Endometrial microvascular endothelial cells (primary cell): ENCODE results near the gene USP17L11. TPM values are rescaled to one million over a fixed set of nuclear protein-coding genes. Genes with fewer than 3 reads are reported as not detected.
"Not testable (repeated sequence)": the region's sequence is repeated elsewhere in the genome, so short reads cannot be mapped to it uniquely, and the experiment has no call there.

Experiments used
- in situ Hi-C: cut with HindIII; loops from 2 replicates; pipeline ENCODE4 v1.10.0; 2017; ENCODE audit warnings: low sequenced_read_pairs, low pct_unique_long_range_greater_than_20kb; ENCODE audit errors: inconsistent ontology term
- total RNA-seq: library from RNA; depleted of rRNA; stranded (reverse); fragments of >200 nt; gene quantifications from one replicate; pipeline ENCODE4 v1.2.3, GENCODE V29; 2015; ENCODE audit errors: inconsistent ontology term

The USP17L11 gene, protein sequence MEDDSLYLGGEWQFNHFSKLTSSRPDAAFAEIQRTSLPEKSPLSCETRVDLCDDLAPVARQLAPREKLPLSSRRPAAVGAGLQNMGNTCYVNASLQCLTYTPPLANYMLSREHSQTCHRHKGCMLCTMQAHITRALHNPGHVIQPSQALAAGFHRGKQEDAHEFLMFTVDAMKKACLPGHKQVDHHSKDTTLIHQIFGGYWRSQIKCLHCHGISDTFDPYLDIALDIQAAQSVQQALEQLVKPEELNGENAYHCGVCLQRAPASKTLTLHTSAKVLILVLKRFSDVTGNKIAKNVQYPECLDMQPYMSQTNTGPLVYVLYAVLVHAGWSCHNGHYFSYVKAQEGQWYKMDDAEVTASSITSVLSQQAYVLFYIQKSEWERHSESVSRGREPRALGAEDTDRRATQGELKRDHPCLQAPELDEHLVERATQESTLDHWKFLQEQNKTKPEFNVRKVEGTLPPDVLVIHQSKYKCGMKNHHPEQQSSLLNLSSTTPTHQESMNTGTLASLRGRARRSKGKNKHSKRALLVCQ
- total RNA-seq = not detected

DNA sequence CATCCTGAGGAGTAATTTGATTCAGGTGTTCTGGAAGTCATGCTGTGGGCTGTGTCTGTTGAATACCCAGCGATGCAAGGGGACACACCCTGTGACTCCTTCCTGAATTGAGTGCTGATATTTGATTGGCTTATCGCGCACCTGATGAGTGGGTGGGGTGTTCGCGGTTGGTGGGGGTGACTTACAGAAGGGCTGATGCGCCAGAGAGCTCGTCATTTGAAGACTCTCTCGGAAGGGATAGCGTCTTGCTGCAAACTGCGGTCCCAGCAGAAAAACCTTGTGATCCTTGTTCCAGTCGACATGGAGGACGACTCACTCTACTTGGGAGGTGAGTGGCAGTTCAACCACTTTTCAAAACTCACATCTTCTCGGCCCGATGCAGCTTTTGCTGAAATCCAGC, at the start of gene USP17L11:
Gene USP17L11 (plus strand): TSS at position 301 of the 400 bp plus-strand sequence. CDS start 0 bp downstream, at position 301.
- in situ Hi-C loops = not testable (repeated sequence)

DNA sequence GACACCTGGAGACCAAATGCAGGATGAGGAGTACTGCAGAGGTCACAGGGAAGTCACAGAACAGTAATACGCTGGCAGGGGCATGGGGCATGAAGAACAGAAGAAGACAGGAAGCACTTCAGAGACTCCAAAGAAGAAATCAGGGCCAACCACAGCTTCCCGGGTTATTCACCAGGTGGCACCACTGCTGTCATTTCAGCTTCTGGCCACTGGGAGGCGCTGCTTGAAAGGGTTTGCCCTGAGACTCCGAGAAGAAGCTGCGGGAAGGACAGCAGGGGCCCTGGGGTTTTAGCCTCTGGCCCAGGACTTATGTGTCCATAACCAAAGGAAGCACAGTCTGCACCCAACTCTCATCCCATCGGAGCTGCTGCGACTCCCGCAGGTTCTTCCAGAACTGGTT, 49.2 kb upstream of the USP17L11 start:
- in situ Hi-C loops = not testable (repeated sequence)

DNA sequence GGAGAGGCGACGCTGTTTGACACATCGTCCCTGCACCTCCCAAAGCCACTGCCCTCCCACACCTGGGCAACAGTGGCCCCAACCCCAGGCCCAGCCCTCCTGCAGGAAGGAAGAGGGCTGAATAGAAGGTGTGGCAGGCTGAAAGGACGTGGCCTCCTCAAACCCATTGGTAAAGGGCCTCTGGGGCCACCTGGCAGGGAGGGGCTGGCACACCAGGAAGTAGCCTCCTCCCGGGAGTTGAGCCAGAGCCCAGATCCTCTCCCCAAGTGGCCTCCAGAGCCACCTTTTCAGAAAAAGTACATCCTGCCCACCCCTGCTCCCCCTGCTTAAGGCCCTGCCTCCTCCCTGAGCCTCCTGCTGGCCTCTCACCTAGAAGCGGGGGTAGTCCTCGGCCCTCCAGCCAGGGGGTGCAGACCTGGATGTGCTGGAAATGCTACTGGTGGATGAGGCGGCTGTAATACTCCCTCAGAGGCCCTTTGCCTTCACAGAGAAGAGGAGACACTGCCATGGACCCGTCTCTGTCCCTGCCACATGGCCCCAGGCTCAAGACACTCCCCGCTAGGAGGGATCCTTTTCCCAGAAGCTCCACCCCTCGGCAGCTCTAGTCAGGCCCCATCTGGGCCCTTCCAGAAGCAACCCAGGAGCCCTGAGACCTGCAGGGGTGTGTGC, 45.3 kb upstream of the USP17L11 start, which contains the start of gene FAM90A26:
Gene FAM90A26 (plus strand): TSS at position 619 of the 669 bp plus-strand sequence. CDS start 2,764 bp downstream, outside the sequence.
- in situ Hi-C loops = not testable (repeated sequence)

DNA sequence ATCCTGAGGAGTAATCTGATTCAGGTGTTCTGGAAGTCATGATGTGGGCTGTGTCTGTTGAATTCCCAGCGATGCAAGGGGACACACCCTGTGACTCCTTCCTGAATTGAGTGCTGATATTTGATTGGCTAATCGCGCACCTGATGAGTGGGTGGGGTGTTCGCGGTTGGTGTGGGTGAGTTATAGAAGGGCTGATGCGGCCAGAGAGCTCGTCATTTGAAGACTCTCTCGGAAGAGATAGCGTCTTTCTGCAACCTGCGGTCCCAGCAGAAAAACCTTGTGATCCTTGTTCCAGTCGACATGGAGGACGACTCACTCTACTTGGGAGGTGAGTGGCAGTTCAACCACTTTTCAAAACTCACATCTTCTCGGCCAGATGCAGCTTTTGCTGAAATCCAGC, 4.8 kb upstream of the USP17L11 start, which contains the start of gene USP17L10:
Gene USP17L10 (plus strand): TSS at position 301 of the 400 bp plus-strand sequence. CDS start 0 bp downstream, at position 301.
- in situ Hi-C loops = not testable (repeated sequence)

DNA sequence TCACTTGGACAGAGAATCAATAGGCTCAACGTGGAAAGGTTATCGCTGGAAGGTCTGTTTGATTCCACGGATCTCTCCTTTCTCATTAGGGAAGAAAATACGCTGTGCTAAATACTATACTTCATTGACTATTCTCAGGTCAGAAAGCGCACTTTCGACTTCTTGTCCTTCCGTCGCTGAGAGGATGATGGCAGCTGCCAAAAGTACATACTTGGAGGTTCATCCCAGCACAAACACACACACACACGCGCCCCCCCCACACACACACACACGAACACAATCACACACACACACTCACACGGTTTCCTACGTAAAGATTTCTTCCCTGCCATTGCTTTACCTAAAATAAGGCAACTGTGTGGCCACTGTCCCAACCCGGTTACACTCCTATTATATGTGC, 504 bp upstream of the USP17L11 start:
- in situ Hi-C loops = not testable (repeated sequence)

DNA sequence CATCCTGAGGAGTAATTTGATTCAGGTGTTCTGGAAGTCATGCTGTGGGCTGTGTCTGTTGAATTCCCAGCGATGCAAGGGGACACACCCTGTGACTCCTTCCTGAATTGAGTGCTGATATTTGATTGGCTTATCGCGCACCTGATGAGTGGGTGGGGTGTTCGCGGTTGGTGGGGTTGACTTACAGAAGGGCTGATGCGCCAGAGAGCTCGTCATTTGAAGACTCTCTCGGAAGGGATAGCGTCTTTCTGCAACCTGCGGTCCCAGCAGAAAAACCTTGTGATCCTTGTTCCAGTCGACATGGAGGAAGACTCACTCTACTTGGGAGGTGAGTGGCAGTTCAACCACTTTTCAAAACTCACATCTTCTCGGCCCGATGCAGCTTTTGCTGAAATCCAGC, 4.6 kb downstream of the USP17L11 start, which contains the start of gene USP17L12:
Gene USP17L12 (plus strand): TSS at position 301 of the 400 bp plus-strand sequence. CDS start 0 bp downstream, at position 301.
- in situ Hi-C loops = not testable (repeated sequence)

DNA sequence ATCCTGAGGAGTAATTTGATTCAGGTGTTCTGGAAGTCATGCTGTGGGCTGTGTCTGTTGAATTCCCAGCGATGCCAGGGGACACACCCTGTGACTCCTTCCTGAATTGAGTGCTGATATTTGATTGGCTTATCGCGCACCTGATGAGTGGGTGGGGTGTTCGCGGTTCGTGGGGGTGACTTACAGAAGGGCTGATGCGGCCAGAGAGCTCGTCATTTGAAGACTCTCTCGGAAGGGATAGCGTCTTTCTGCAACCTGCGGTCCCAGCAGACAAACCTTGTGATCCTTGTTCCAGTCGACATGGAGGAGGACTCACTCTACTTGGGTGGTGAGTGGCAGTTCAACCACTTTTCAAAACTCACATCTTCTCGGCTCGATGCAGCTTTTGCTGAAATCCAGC, 9.4 kb downstream of the USP17L11 start, which contains the start of gene USP17L13:
Gene USP17L13 (plus strand): TSS at position 301 of the 400 bp plus-strand sequence. CDS start 0 bp downstream, at position 301.
- in situ Hi-C loops = not testable (repeated sequence)

DNA sequence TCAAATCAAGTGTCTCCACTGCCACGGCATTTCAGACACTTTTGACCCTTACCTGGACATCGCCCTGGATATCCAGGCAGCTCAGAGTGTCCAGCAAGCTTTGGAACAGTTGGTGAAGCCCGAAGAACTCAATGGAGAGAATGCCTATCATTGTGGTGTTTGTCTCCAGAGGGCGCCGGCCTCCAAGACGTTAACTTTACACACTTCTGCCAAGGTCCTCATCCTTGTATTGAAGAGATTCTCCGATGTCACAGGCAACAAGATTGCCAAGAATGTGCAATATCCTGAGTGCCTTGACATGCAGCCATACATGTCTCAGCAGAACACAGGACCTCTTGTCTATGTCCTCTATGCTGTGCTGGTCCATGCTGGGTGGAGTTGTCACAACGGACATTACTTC, 15.0 kb downstream of the USP17L11 start:
- in situ Hi-C loops = not testable (repeated sequence)

DNA sequence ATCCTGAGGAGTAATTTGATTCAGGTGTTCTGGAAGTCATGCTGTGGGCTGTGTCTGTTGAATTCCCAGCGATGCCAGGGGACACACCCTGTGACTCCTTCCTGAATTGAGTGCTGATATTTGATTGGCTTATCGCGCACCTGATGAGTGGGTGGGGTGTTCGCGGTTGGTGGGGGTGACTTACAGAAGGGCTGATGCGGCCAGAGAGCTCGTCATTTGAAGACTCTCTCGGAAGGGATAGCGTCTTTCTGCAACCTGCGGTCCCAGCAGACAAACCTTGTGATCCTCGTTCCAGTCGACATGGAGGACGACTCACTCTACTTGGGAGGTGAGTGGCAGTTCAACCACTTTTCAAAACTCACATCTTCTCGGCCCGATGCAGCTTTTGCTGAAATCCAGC, 18.9 kb downstream of the USP17L11 start, which contains the start of gene USP17L15:
Gene USP17L15 (plus strand): TSS at position 301 of the 400 bp plus-strand sequence. CDS start 0 bp downstream, at position 301.
- in situ Hi-C loops = not testable (repeated sequence)

DNA sequence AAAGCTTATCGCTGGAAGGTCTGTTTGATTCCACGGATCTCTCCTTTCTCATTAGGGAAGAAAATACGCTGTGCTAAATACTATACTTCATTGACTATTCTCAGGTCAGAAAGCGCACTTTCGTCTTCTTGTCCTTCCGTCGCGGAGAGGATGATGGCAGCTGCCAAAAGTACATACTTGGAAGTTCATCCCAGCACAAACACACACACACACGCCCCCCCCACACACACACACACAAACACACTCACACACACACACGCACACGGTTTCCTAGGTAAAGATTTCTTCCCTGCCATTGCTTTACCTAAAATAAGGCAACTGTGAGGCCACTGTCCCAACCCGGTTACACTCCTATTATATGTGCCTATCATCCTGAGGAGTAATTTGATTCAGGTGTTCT, 23.3 kb downstream of the USP17L11 start:
- in situ Hi-C loops = not testable (repeated sequence)

DNA sequence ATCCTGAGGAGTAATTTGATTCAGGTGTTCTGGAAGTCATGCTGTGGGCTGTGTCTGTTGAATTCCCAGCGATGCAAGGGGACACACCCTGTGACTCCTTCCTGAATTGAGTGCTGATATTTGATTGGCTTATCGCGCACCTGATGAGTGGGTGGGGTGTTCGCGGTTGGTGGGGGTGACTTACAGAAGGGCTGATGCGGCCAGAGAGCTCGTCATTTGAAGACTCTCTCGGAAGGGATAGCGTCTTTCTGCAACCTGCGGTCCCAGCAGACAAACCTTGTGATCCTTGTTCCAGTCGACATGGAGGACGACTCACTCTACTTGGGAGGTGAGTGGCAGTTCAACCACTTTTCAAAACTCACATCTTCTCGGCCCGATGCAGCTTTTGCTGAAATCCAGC, 28.4 kb downstream of the USP17L11 start, which contains the start of gene USP17L17:
Gene USP17L17 (plus strand): TSS at position 301 of the 400 bp plus-strand sequence. CDS start 0 bp downstream, at position 301.
- in situ Hi-C loops = not testable (repeated sequence)

DNA sequence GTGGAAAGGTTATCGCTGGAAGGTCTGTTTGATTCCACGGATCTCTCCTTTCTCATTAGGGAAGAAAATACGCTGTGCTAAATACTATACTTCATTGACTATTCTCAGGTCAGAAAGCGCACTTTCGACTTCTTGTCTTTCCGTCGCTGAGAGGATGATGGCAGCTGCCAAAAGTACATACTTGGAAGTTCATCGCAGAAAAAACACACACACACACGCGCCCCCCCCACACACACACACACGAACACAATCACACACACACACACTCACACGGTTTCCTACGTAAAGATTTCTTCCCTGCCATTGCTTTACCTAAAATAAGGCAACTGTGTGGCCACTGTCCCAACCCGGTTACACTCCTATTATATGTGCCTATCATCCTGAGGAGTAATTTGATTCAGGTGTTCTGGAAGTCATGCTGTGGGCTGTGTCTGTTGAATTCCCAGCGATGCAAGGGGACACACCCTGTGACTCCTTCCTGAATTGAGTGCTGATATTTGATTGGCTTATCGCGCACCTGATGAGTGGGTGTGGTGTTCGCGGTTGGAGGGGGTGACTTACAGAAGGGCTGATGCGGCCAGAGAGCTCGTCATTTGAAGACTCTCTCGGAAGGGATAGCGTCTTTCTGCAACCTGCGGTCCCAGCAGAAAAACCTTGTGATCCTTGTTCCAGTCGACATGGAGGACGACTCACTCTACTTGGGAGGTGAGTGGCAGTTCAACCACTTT, 32.9 kb downstream of the USP17L11 start, which contains the start of gene USP17L18:
Gene USP17L18 (plus strand): TSS at position 678 of the 728 bp plus-strand sequence. CDS start 0 bp downstream, at position 678.
- in situ Hi-C loops = not testable (repeated sequence)

DNA sequence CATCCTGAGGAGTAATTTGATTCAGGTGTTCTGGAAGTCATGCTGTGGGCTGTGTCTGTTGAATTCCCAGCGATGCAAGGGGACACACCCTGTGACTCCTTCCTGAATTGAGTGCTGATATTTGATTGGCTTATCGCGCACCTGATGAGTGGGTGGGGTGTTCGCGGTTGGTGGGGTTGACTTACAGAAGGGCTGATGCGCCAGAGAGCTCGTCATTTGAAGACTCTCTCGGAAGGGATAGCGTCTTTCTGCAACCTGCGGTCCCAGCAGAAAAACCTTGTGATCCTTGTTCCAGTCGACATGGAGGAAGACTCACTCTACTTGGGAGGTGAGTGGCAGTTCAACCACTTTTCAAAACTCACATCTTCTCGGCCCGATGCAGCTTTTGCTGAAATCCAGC, 37.9 kb downstream of the USP17L11 start, which contains the start of gene USP17L19:
Gene USP17L19 (plus strand): TSS at position 301 of the 400 bp plus-strand sequence. CDS start 0 bp downstream, at position 301.
- in situ Hi-C loops = not testable (repeated sequence)

DNA sequence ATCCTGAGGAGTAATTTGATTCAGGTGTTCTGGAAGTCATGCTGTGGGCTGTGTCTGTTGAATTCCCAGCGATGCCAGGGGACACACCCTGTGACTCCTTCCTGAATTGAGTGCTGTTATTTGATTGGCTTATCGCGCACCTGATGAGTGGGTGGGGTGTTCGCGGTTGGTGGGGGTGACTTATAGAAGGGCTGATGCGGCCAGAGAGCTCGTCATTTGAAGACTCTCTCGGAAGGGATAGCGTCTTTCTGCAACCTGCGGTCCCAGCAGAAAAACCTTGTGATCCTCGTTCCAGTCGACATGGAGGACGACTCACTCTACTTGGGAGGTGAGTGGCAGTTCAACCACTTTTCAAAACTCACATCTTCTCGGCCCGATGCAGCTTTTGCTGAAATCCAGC, 42.6 kb downstream of the USP17L11 start, which contains the start of gene USP17L20:
Gene USP17L20 (plus strand): TSS at position 301 of the 400 bp plus-strand sequence. CDS start 0 bp downstream, at position 301.
- in situ Hi-C loops = not testable (repeated sequence)

DNA sequence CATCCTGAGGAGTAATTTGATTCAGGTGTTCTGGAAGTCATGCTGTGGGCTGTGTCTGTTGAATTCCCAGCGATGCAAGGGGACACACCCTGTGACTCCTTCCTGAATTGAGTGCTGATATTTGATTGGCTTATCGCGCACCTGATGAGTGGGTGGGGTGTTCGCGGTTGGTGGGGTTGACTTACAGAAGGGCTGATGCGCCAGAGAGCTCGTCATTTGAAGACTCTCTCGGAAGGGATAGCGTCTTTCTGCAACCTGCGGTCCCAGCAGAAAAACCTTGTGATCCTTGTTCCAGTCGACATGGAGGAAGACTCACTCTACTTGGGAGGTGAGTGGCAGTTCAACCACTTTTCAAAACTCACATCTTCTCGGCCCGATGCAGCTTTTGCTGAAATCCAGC, 47.4 kb downstream of the USP17L11 start, which contains the start of gene USP17L21:
Gene USP17L21 (plus strand): TSS at position 301 of the 400 bp plus-strand sequence. CDS start 0 bp downstream, at position 301.
- in situ Hi-C loops = not testable (repeated sequence)
